Upper lobe of left lung (tissue), 4 donors: Measurements from ENCODE around the gene EFCAB8.

Experiments
- POLR2A ChIP-seq, 4 donors: fragments of 450-650 bp; IDR thresholded peaks; one replicate each; pipeline ENCODE4 v1.5.1; 2016 to 2017; ENCODE audit warnings: antibody characterized with exemption in 4 of 4, mild to moderate bottlenecking in 2 of 4
- POLR2AphosphoS5 ChIP-seq, 2 donors: sonication (generic); formaldehyde crosslinking; IDR thresholded peaks; one replicate each; pipeline ENCODE4 v1.5.1; 2017; ENCODE audit warnings: antibody characterized with exemption in 2 of 2
- TF ChIP-seq, protein P1 (sequence below), 6 experiments: fragments of 450-650 bp in 4 of 6; fragments of 200-600 bp in 2 of 6; sonication (generic) in 2 of 6; IDR thresholded peaks; one replicate each; pipeline ENCODE4 v1.5.1; 2016 to 2019; ENCODE audit warnings: antibody characterized with exemption in 6 of 6

DNA sequence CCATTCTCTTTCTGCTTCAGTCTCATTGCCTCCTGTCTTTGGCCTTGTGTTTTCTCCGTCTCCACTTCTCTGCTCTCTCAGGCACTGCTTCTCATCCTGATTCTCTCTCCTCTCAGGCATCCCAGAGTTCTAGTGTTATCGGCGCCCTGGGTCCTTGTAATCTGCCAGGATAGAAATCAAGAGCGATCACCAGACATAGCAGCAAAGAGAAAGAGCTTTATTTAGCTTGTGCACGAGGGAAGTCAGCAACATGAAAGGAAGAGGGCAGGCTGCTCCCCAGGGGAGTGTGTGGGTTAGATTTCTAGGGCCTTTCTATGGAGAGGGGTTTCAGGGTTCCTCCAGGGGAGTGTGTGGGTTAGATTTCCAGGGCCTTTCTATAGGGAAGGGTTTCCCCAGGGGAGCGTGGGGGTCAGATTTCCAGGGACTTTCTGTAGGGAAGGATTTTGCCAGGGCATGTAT is 113.0 kb downstream of the EFCAB8 start:
- TF ChIP-seq, protein P1, sequence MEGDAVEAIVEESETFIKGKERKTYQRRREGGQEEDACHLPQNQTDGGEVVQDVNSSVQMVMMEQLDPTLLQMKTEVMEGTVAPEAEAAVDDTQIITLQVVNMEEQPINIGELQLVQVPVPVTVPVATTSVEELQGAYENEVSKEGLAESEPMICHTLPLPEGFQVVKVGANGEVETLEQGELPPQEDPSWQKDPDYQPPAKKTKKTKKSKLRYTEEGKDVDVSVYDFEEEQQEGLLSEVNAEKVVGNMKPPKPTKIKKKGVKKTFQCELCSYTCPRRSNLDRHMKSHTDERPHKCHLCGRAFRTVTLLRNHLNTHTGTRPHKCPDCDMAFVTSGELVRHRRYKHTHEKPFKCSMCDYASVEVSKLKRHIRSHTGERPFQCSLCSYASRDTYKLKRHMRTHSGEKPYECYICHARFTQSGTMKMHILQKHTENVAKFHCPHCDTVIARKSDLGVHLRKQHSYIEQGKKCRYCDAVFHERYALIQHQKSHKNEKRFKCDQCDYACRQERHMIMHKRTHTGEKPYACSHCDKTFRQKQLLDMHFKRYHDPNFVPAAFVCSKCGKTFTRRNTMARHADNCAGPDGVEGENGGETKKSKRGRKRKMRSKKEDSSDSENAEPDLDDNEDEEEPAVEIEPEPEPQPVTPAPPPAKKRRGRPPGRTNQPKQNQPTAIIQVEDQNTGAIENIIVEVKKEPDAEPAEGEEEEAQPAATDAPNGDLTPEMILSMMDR (IDR thresholded peaks at IDR 0.05), result no peak
- TF ChIP-seq POLR2A (IDR thresholded peaks at IDR 0.05) (no peak), POLR2AphosphoS5 (IDR thresholded peaks at IDR 0.05) (no peak)
